Stomach (tissue), 9 donors: ENCODE results near the gene PIMREG. TPM values are rescaled to one million over a fixed set of nuclear protein-coding genes. Genes with fewer than 3 reads are reported as not detected.

Source experiments
- DNase-seq, 2 donors: peaks; one replicate each; pipeline versions ENCODE4 v3.0.0 to v3.0.0-alpha.2; 2013 to 2019
- H3K27ac ChIP-seq, 5 donors: fragments of 200-600 bp in 4 of 5; sonication (generic) in 4 of 5; one replicate each; pipeline ENCODE4 v1.5.1; 2013 to 2019; ENCODE audit warnings: mild to moderate bottlenecking in 1 of 5, moderate library complexity in 1 of 5
- H3K27me3 ChIP-seq, 3 donors: fragments of 200-600 bp; sonication (generic); one replicate each; pipeline ENCODE4 v1.5.1; 2017 to 2019; ENCODE audit warnings: mixed run types in 1 of 3
- H3K36me3 ChIP-seq, 4 donors: fragments of 200-600 bp; sonication (generic); 1 replicate in 3 of 4; 2 replicates in 1 of 4; pipeline ENCODE4 v1.5.1; 2016 to 2019
- H3K4me1 ChIP-seq, 4 donors: fragments of 200-600 bp; sonication (generic); one replicate each; pipeline ENCODE4 v1.5.1; 2016 to 2019
- H3K4me3 ChIP-seq, 4 donors: fragments of 200-600 bp; sonication (generic) in 3 of 4; one replicate each; pipeline ENCODE4 v1.5.1; 2016 to 2019; ENCODE audit warnings: mild to moderate bottlenecking in 1 of 4
- H3K9me3 ChIP-seq, 4 donors: fragments of 200-600 bp; sonication (generic); one replicate each; pipeline ENCODE4 v1.5.1; 2016 to 2019
- EP300 ChIP-seq: sonication (generic); formaldehyde crosslinking; IDR thresholded peaks from one replicate; pipeline ENCODE4 v1.6.1; 2017; ENCODE audit warnings: antibody characterized with exemption
- POLR2A ChIP-seq, 4 donors: fragments of 450-650 bp; IDR thresholded peaks; one replicate each; pipeline ENCODE4 v1.6.1; 2016; ENCODE audit warnings: antibody characterized with exemption in 4 of 4, control low read depth in 2 of 4, mild to moderate bottlenecking in 1 of 4, moderate library complexity in 1 of 4
- POLR2AphosphoS5 ChIP-seq, 3 donors: sonication (generic); formaldehyde crosslinking; IDR thresholded peaks; one replicate each; pipeline ENCODE4 v1.6.1; 2016; ENCODE audit warnings: antibody characterized with exemption in 3 of 3
- WGBS, 5 donors: extraction: QIAGEN DNeasy Blood & Tissue Kit in 3 of 5; methylation state at CpG; one replicate each; pipeline versions ENCODE4 v1.1.5 to v1.1.7; 2013 to 2018; 5-methylcytosine and 5-hydroxymethylcytosine counted together
- intact Hi-C: fragments of 100-400 bp; cut with DNase I; formaldehyde crosslinking; loops from one replicate; pipeline ENCODE4 v1.15.1; 2023; ENCODE audit warnings: low total_unique reads
- polyA plus RNA-seq, 3 donors: library from polyadenylated mRNA; stranded (reverse); fragments of 200-250 nt; gene quantifications; one replicate each; pipeline ENCODE4 v1.2.3, GENCODE V29; 2013
- total RNA-seq, 5 donors: library from RNA; depleted of rRNA; stranded (reverse); fragments of >200 nt; gene quantifications; one replicate each; pipeline versions ENCODE4 v1.1.0 to v1.2.3, GENCODE V29; 2014 to 2016
- TF ChIP-seq, protein P1 (sequence below), 7 experiments: fragments of 450-650 bp in 4 of 7; fragments of 200-600 bp in 3 of 7; sonication (generic) in 3 of 7; IDR thresholded peaks; one replicate each; pipeline ENCODE4 v1.5.1; 2016 to 2019; ENCODE audit warnings: antibody characterized with exemption in 7 of 7, control low read depth in 2 of 7, mild to moderate bottlenecking in 1 of 7
- donor health status: healthy with polysubstance abuse.
- donor health status: Bipolar disorder and iron deficiency.
- donor health status: healthy.

Gene PIMREG
- total and polyA plus RNA-seq, 8 donors, result 0.76 to 8.5 (median 1.9) TPM

DNA sequence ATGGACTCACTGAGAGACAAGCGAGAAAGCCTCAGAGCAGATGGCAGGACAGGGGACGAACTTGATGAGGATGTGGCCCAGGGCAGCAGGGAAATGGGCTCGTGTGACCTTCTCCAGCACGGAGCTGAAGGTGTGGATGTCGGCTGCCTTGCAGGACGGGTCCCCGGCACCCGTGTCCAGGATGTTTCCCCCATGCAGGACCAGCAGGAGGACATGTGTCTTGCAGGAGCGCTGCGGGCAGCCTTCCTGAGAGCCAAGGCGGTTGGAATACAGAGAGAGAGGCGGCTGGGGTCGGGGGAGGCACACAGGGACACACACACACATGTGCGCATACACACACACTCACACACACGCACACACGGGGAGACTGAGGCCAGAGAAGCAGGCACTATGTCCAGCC lies 39.3 kb downstream of the PIMREG start:
- intact Hi-C loops, result no loop called here
- 90 to 94% (median 91%) methylated on average over 14 to 16 of the region's 16 CpGs for WGBS, 5 donors
- Histone ChIP-seq H3K27me3 (no peaks in the 10 kb centered on the region), H3K27ac (no peak overlapping the region), H3K36me3 (peaks cover 0 to 19% (median 4%) of the 10 kb centered on the region in 4 donors), H3K9me3 (no peaks in the 10 kb centered on the region), H3K4me3 (no peak overlapping the region), H3K4me1 (peaks cover 0 to 7% (median 0%) of the 10 kb centered on the region in 4 donors)
- TF ChIP-seq, protein P1, sequence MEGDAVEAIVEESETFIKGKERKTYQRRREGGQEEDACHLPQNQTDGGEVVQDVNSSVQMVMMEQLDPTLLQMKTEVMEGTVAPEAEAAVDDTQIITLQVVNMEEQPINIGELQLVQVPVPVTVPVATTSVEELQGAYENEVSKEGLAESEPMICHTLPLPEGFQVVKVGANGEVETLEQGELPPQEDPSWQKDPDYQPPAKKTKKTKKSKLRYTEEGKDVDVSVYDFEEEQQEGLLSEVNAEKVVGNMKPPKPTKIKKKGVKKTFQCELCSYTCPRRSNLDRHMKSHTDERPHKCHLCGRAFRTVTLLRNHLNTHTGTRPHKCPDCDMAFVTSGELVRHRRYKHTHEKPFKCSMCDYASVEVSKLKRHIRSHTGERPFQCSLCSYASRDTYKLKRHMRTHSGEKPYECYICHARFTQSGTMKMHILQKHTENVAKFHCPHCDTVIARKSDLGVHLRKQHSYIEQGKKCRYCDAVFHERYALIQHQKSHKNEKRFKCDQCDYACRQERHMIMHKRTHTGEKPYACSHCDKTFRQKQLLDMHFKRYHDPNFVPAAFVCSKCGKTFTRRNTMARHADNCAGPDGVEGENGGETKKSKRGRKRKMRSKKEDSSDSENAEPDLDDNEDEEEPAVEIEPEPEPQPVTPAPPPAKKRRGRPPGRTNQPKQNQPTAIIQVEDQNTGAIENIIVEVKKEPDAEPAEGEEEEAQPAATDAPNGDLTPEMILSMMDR (IDR thresholded peaks at IDR 0.05), result no peak
- no peak for TF ChIP-seq POLR2AphosphoS5 (IDR thresholded peaks at IDR 0.05)
- TF ChIP-seq POLR2A (IDR thresholded peaks at IDR 0.05), result no peak
- TF ChIP-seq EP300, result no peak
- DNase-seq, result no peak

DNA sequence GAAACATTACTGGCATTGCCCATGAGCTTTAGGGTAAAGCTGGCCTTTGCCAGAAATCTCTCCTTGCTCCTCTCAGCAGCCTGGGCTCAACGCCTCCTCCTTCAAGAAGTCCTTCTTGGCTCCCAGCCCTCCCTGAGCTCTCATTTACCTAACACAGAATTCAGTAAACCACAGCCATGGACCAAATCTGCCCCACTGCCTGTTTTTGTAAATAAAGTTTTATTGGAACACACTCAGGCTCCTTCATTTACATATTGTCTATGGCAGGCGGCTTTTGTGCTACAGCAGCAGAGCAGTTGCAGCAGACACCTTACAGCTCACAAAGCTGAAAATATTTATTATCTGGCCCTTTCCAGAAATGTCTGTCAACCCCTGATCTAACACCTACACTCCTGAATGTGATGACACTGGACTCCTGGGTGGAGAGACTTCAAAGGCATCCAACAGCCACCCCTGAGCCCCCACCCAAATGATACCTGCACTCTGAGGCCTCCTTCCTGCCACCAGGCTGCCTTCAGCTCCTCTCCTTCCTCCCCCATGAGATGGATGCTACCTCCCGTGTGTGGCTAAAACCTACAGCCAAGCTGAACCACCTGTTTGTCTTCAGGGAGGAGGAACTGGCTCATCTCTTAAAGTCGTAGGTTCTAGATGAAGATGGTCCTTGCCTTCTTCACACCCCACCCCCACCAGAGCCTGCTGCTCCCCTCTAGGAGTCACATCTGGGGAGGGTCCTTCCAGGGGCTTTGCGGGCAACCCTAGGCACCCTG lies 41.6 kb downstream of the PIMREG start:
- no peaks in the 10 kb centered on the region for H3K9me3 ChIP-seq
- no peak overlapping the region for H3K4me3 ChIP-seq
- TF ChIP-seq POLR2A (IDR thresholded peaks at IDR 0.05) (no peak), POLR2AphosphoS5 (IDR thresholded peaks at IDR 0.05) (no peak), EP300 (no peak)
- TF ChIP-seq, protein P1 (IDR thresholded peaks at IDR 0.05), result no peak
- intact Hi-C loops, result no loop called here
- H3K27me3 ChIP-seq, result no peaks in the 10 kb centered on the region
- no peak for DNase-seq
- no peak overlapping the region for H3K27ac ChIP-seq
- WGBS, 5 donors, result 80 to 84% (median 81%) methylated on average over 5 of the region's 5 CpGs
- peaks cover 0 to 17% (median 4%) of the 10 kb centered on the region in 4 donors for H3K36me3 ChIP-seq
- peaks cover 0 to 7% (median 0%) of the 10 kb centered on the region in 4 donors for H3K4me1 ChIP-seq

DNA sequence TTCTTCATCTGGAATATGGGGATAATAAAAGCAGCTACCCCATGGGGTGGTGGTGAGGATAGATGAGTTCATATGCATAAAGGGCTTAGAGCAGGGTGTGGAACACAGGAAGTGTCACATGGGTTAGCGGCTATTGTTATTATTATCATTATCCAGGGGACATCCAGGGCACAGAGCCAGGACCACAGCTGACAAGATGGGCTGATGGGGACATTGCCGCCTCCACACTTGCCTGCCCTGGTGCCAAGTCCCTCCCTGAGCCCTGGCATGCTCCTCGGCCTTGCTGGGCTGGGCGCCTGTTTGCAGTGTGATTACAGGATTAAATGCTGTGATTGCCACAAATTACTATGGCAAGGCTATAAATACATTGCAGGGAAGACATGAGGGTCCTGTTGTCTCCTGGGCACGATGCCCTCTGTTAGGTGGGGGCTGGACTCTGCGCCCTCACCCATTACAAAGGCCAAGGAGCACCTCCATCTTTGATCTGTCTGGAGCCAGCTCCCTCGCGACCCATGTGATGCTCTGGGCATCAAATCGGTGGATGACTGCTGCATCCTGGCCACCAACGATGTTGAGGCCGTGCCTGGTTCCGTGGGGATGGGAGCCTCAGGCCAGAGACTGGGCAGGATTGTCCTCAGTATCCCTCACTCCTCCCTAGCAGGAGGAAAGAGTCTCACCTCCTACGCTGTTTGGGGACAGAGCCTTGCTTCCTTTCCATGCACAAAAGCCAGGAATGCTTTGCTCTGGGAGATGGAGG lies 43.2 kb downstream of the PIMREG start:
- Histone ChIP-seq H3K27ac (no peak overlapping the region), H3K9me3 (no peaks in the 10 kb centered on the region), H3K36me3 (peaks cover 0 to 17% (median 4%) of the 10 kb centered on the region in 4 donors), H3K4me1 (peaks cover 0 to 7% (median 0%) of the 10 kb centered on the region in 4 donors), H3K4me3 (no peak overlapping the region), H3K27me3 (no peaks in the 10 kb centered on the region)
- WGBS, 5 donors, result 60 to 70% (median 63%) methylated on average over 11 to 13 of the region's 13 CpGs
- intact Hi-C loops, result no loop called here
- DNase-seq, result peak in 1 of 2 donors; percentile 33
- TF ChIP-seq, protein P1 (IDR thresholded peaks at IDR 0.05), result no peak
- TF ChIP-seq POLR2AphosphoS5 (IDR thresholded peaks at IDR 0.05), result no peak
- TF ChIP-seq POLR2A (IDR thresholded peaks at IDR 0.05), result no peak
- TF ChIP-seq EP300, result no peak

DNA sequence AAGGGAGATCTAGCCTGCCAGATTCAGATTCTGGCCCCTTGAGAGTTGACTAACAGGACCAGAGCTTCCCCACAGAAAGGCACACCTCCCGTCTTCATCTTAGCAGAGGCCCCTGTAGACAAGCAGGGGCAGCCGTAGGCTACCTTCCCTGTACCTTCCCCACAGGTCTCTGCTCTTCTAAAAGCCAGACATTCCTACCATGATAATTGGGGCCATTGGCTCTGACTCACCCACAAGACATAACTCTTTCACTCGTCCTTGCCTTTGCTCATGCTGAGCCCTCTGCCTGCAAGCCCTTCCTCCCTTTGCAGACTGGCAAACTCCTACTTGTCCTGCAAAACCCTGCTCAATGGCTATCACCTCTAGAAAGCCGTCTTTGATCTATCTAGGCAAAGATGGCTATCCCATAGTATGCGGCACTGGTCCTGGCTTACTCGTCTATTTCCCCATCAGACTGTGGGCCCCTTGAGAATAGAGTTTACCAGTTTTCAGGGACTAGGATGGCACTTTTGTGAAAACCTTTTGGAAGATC lies 43.8 kb downstream of the PIMREG start:
- Histone ChIP-seq H3K36me3 (peaks cover 0 to 14% (median 4%) of the 10 kb centered on the region in 4 donors), H3K9me3 (no peaks in the 10 kb centered on the region), H3K27ac (no peak overlapping the region), H3K27me3 (no peaks in the 10 kb centered on the region), H3K4me3 (no peak overlapping the region), H3K4me1 (peaks cover 0 to 10% (median 4%) of the 10 kb centered on the region in 4 donors)
- TF ChIP-seq POLR2AphosphoS5 (IDR thresholded peaks at IDR 0.05), result no peak
- no peak for TF ChIP-seq EP300
- TF ChIP-seq, protein P1 (IDR thresholded peaks at IDR 0.05), result no peak
- no peak for TF ChIP-seq POLR2A (IDR thresholded peaks at IDR 0.05)
- intact Hi-C loops, result no loop called here
- DNase-seq, result no peak
- 74 to 92% (median 79%) methylated on average over 6 of the region's 6 CpGs for WGBS, 5 donors
